H1 (cell line): Measurements from ENCODE around the gene ZFYVE27. TPM values are rescaled to one million over a fixed set of nuclear protein-coding genes. Genes with fewer than 3 reads are reported as not detected.

Experiments used
- CTCF ChIA-PET: fragments of 300-600 bp; sonication (Branson Sonifier 250); formaldehyde crosslinking; loops from one replicate; lab custom pipeline; 2021; ENCODE audit not compliant: partially characterized antibody; lab: Charles Lee
- POLR2A ChIA-PET: fragments of 300-600 bp; sonication (Branson Sonifier 250); formaldehyde crosslinking; loops from one replicate; lab custom pipeline; 2021; ENCODE audit warnings: inconsistent platforms; ENCODE audit not compliant: partially characterized antibody; lab: Charles Lee
- DNase-seq, 2 experiments: peaks; one replicate each; pipeline versions ENCODE4 v3.0.0 to v3.0.0-alpha.2; 2010 to 2022; ENCODE audit warnings: low spot score in 2 of 2, low read depth in 1 of 2, mixed read lengths in 1 of 2
- FAIRE-seq: peaks from 2 replicates; lab custom pipeline; 2011; peaks lifted over from hg19 to GRCh38; lab: Jason Lieb, UNC
- H2AFZ ChIP-seq: 2 replicates; pipeline ENCODE4 v1.8.1; 2012; ENCODE audit warnings: low read length, inconsistent platforms
- H2AK5ac ChIP-seq: 2 replicates; pipeline ENCODE4 v1.6.1; 2013; ENCODE audit warnings: low read depth, low read length
- H2BK120ac ChIP-seq: replicated peaks from 2 replicates; pipeline ENCODE3; 2013; ENCODE audit warnings: low read depth, low read length, inconsistent platforms
- H2BK12ac ChIP-seq: 2 replicates; pipeline ENCODE4 v1.6.1; 2013; ENCODE audit warnings: low read depth, low read length
- H2BK15ac ChIP-seq: 2 replicates; pipeline ENCODE4 v1.6.1; 2013; ENCODE audit warnings: low read length
- H2BK20ac ChIP-seq: 2 replicates; pipeline ENCODE4 v1.6.1; 2013; ENCODE audit warnings: low read length
- H2BK5ac ChIP-seq: 2 replicates; pipeline ENCODE4 v1.6.1; 2013; ENCODE audit warnings: low read depth, low read length
- H3K14ac ChIP-seq: 2 replicates; pipeline ENCODE4 v1.6.1; 2013; ENCODE audit warnings: inconsistent platforms; ENCODE audit not compliant: insufficient read length
- H3K18ac ChIP-seq: 2 replicates; pipeline ENCODE4 v1.6.1; 2013; ENCODE audit warnings: low read length; ENCODE audit errors: extremely low read depth
- H3K23ac ChIP-seq: 2 replicates; pipeline ENCODE4 v1.6.1; 2013; ENCODE audit warnings: inconsistent platforms; ENCODE audit not compliant: insufficient read length
- H3K23me2 ChIP-seq: 2 replicates; pipeline ENCODE4 v1.6.1; 2013; ENCODE audit warnings: low read depth, low read length
- H3K27ac ChIP-seq: 2 replicates; pipeline ENCODE4 v1.6.1; 2011; ENCODE audit warnings: low read depth, low read length, inconsistent platforms
- H3K27me3 ChIP-seq, 4 experiments: replicated peaks in 1 of 4; 1 replicate in 1 of 4; 2 replicates in 3 of 4; pipeline versions ENCODE4 v1.6.1 to v1.8.1; 2011 to 2013; ENCODE audit warnings: low read length in 3 of 4, mild to moderate bottlenecking in 3 of 4, inconsistent platforms in 2 of 4, mixed read lengths in 2 of 4, moderate library complexity in 1 of 4; ENCODE audit not compliant: control insufficient read depth in 3 of 4, insufficient read depth in 3 of 4; ENCODE audit errors: extremely low read depth in 1 of 4
- H3K36me3 ChIP-seq, 4 experiments: 2 replicates each; pipeline versions ENCODE4 v1.6.1 to v1.8.1; 2011 to 2013; ENCODE audit warnings: mild to moderate bottlenecking in 4 of 4, low read length in 3 of 4, moderate library complexity in 2 of 4, control low read depth in 1 of 4, inconsistent platforms in 1 of 4; ENCODE audit not compliant: insufficient read depth in 4 of 4, control insufficient read depth in 2 of 4
- H3K4ac ChIP-seq: replicated peaks from 2 replicates; pipeline ENCODE3; 2013; ENCODE audit warnings: low read length, low read depth, mixed read lengths, inconsistent platforms; ENCODE audit not compliant: insufficient read length
- H3K4me1 ChIP-seq, 4 experiments: replicated peaks in 1 of 4; 1 replicate in 1 of 4; 2 replicates in 3 of 4; pipeline versions ENCODE4 v1.6.1 to v1.8.1; 2011 to 2013; ENCODE audit warnings: low read length in 3 of 4, inconsistent platforms in 2 of 4, mixed read lengths in 1 of 4; ENCODE audit not compliant: insufficient read depth in 4 of 4, control insufficient read depth in 3 of 4
- H3K4me2 ChIP-seq, 2 experiments: 2 replicates each; pipeline versions ENCODE4 v1.6.1 to v1.8.1; 2011 to 2013; ENCODE audit warnings: low read depth in 2 of 2, low read length in 2 of 2, control low read depth in 1 of 2, inconsistent platforms in 1 of 2, mild to moderate bottlenecking in 1 of 2; ENCODE audit not compliant: insufficient read depth in 1 of 2
- H3K4me3 ChIP-seq, 4 experiments: fragments of 200-600, 300-600 bp in 1 of 4; sonication (generic), shearing (Covaris generic), sonication (Bioruptor Twin) in 1 of 4; 2 replicates each; pipeline versions ENCODE4 v1.5.1 to v1.8.1; 2011 to 2016; ENCODE audit warnings: low read length in 4 of 4, low read depth in 3 of 4, control low read depth in 2 of 4, inconsistent platforms in 2 of 4, mild to moderate bottlenecking in 2 of 4, mixed read lengths in 1 of 4, moderate library complexity in 1 of 4; ENCODE audit not compliant: insufficient read depth in 2 of 4; ENCODE audit errors: extremely low read depth in 1 of 4
- H3K56ac ChIP-seq: replicated peaks from 2 replicates; pipeline ENCODE3; 2013; ENCODE audit warnings: low read depth, mild to moderate bottlenecking, mixed read lengths, low read length, inconsistent platforms; ENCODE audit not compliant: insufficient read length
- H3K79me1 ChIP-seq: 2 replicates; pipeline ENCODE4 v1.6.1; 2013; ENCODE audit warnings: low read depth, low read length, control low read depth
- H3K79me2 ChIP-seq, 2 experiments: 2 replicates each; pipeline versions ENCODE4 v1.6.1 to v1.8.1; 2012 to 2013; ENCODE audit warnings: low read length in 2 of 2, mild to moderate bottlenecking in 2 of 2, inconsistent platforms in 1 of 2; ENCODE audit not compliant: insufficient read depth in 2 of 2, control insufficient read depth in 1 of 2
- H3K9ac ChIP-seq, 4 experiments: replicated peaks in 1 of 4; 1 replicate in 1 of 4; 2 replicates in 3 of 4; pipeline versions ENCODE4 v1.6.1 to v1.8.1; 2011 to 2013; ENCODE audit warnings: low read depth in 3 of 4, low read length in 3 of 4, control low read depth in 2 of 4, mild to moderate bottlenecking in 2 of 4, moderate library complexity in 2 of 4, inconsistent platforms in 1 of 4; ENCODE audit errors: extremely low read depth in 1 of 4
- H3K9me3 ChIP-seq, 2 experiments: 2 replicates each; pipeline versions ENCODE4 v1.6.1 to v1.8.1; 2012 to 2013; ENCODE audit warnings: mild to moderate bottlenecking in 2 of 2, moderate library complexity in 2 of 2, control low read depth in 1 of 2, inconsistent platforms in 1 of 2, low read depth in 1 of 2, low read length in 1 of 2, mixed read lengths in 1 of 2; ENCODE audit not compliant: insufficient read depth in 2 of 2
- H4K20me1 ChIP-seq, 2 experiments: replicated peaks in 1 of 2; 2 replicates each; pipeline versions ENCODE3 to v1.8.1; 2011 to 2013; ENCODE audit warnings: inconsistent platforms in 2 of 2, low read length in 2 of 2, mild to moderate bottlenecking in 1 of 2; ENCODE audit not compliant: insufficient read depth in 2 of 2, control insufficient read depth in 1 of 2
- H4K5ac ChIP-seq: 2 replicates; pipeline ENCODE4 v1.6.1; 2013; ENCODE audit warnings: low read length, low read depth, mixed read lengths, inconsistent platforms; ENCODE audit not compliant: insufficient read length
- H4K8ac ChIP-seq: 2 replicates; pipeline ENCODE4 v1.8.0; 2013; ENCODE audit warnings: mild to moderate bottlenecking, moderate library complexity, low read length, inconsistent platforms; ENCODE audit not compliant: insufficient read depth; ENCODE audit errors: extremely low read depth
- H4K91ac ChIP-seq: replicated peaks from 2 replicates; pipeline ENCODE3; 2013; ENCODE audit warnings: low read length, mixed read lengths, inconsistent platforms; ENCODE audit not compliant: insufficient read length
- BACH1 ChIP-seq: IDR thresholded peaks from 2 replicates; pipeline ENCODE4 v1.6.1; 2012; ENCODE audit warnings: low read length, improper control_type of control experiment
- EP300 ChIP-seq, 2 experiments: IDR thresholded peaks; 1 replicate in 1 of 2; 2 replicates in 1 of 2; pipeline ENCODE4 v1.6.1; 2011 to 2012; ENCODE audit warnings: low read depth in 2 of 2, low read length in 2 of 2, mild to moderate bottlenecking in 2 of 2, borderline replicate concordance in 1 of 2, inconsistent platforms in 1 of 2, moderate library complexity in 1 of 2
- KDM1A ChIP-seq: fragments of 200-600, 300-600 bp; sonication (generic); IDR thresholded peaks from 2 replicates; pipeline ENCODE4 v1.7.1; 2016; ENCODE audit warnings: mild to moderate bottlenecking, low read length, borderline replicate concordance
- KDM5A ChIP-seq: fragments of 200-600 bp; IDR thresholded peaks from 2 replicates; pipeline ENCODE4 v1.7.1; 2012; ENCODE audit warnings: mild to moderate bottlenecking, low read length, inconsistent platforms, mixed read lengths
- WGBS, 2 experiments: shearing (Covaris generic) in 1 of 2; methylation state at CpG; one replicate each; pipeline versions ENCODE4 v1.1.6 to v1.1.7; 2013 to 2015; ENCODE audit warnings: low lambda C conversion rate in 2 of 2, mixed read lengths in 2 of 2, inconsistent platforms in 1 of 2, low coverage in 1 of 2, missing lambda C conversion rate in 1 of 2; ENCODE audit not compliant: insufficient replicate concordance in 2 of 2, insufficient coverage in 1 of 2, insufficient read length in 1 of 2; ENCODE audit errors: extremely low coverage in 1 of 2, missing lambda C conversion rate in 1 of 2; 5-methylcytosine and 5-hydroxymethylcytosine counted together
- polyA plus RNA-seq, 7 experiments: library from polyadenylated mRNA; depleted of rRNA in 3 of 7; stranded (reverse) in 5 of 7; unstranded in 2 of 7; fragments of >200 nt in 5 of 7; fragments of 200-250 nt in 2 of 7; gene quantifications; 1 replicate in 5 of 7; 2 replicates in 1 of 7; 4 replicates in 1 of 7; pipeline versions ENCODE4 v1.2.1 to v1.2.3, GENCODE V29; 2011 to 2013; ENCODE audit warnings: missing spikeins in 2 of 7, mixed read lengths in 2 of 7
- total RNA-seq: library from RNA; stranded (reverse); fragmentation: NEBNext Ultra II Directional; extraction: Animal tissue kit (Norgen Biotek cat#: 25700); gene quantifications from 2 replicates; pipeline ENCODE4 v1.2.1, GENCODE V29; 2021

Gene ZFYVE27
- total and polyA plus RNA-seq, 2 of the 8 experiments (the other 6 are each of a cell fraction or from before 2014, with no cell fraction given), result 16.6 to 19.8 TPM

- H3K56ac ChIP-seq, result no peak overlapping the region
- no peaks in the 10 kb centered on the region for H3K23me2 ChIP-seq
- no peak overlapping the region for H4K8ac ChIP-seq
- no peak for FAIRE-seq
- H2BK5ac ChIP-seq, result no peak overlapping the region
- no peak overlapping the region for H3K4ac ChIP-seq
- POLR2A ChIA-PET, result interaction anchor here (0.7 to 4.9 kb wide), 4 partner anchors 10 to 102 kb away, joined by 3 to 30 read pairs (median 5); partner anchors contain the start of gene SFRP5
- no peak overlapping the region for H3K9ac ChIP-seq
- H3K79me1 ChIP-seq, result no peaks in the 10 kb centered on the region
- no peak overlapping the region for H3K23ac ChIP-seq
- H3K9me3 ChIP-seq, result no peaks in the 10 kb centered on the region
- H3K18ac ChIP-seq, result no peak overlapping the region
- 90% methylated on average over 5 of the region's 5 CpGs; no CpG with 5 or more reads in 1 of the 2 experiments for WGBS, 2 experiments
- no peak overlapping the region for H2BK120ac ChIP-seq
- H2BK20ac ChIP-seq, result no peak overlapping the region
- H3K4me2 ChIP-seq, result no peak overlapping the region
- no peak overlapping the region for H3K14ac ChIP-seq
- peaks cover 0 to 14% (median 7%) of the 10 kb centered on the region in 4 experiments; a peak in 6 of 7 replicates for H3K4me1 ChIP-seq
- H3K4me3 ChIP-seq, result no peak overlapping the region
- no peak overlapping the region for H2BK15ac ChIP-seq
- H2BK12ac ChIP-seq, result no peak overlapping the region
- H3K27ac ChIP-seq, result no peak overlapping the region
- no peak overlapping the region for H4K5ac ChIP-seq
- H4K20me1 ChIP-seq, result peaks cover 1 to 2% of the 10 kb centered on the region in 2 experiments
- DNase-seq, result no peak
- TF ChIP-seq BACH1, result no peak
- no peak for TF ChIP-seq EP300 (IDR thresholded peaks at IDR 0.05; ENCODE audit: borderline replicate concordance in 1 of 2, low read depth in 2 of 2, low read length in 2 of 2)
- TF ChIP-seq KDM1A, result no peak
- no peak for TF ChIP-seq KDM5A
- TF ChIP-seq, all 59 proteins: peak for 0
- H2AK5ac ChIP-seq, result no peak overlapping the region
- H2AFZ ChIP-seq, result no peak overlapping the region
- no peaks in the 10 kb centered on the region for H3K27me3 ChIP-seq
- CTCF ChIA-PET, result interaction anchor here (0.9 to 8.5 kb wide), 26 partner anchors 10 to 283 kb away, joined by 3 to 77 read pairs (median 4); partner anchors contain the start of genes GOLGA7B, SFRP5 and ZFYVE27
- H4K91ac ChIP-seq, result no peak overlapping the region
- peaks cover 3 to 17% (median 15%) of the 10 kb centered on the region in 4 experiments; a peak in 7 of 8 replicates for H3K36me3 ChIP-seq
- H3K79me2 ChIP-seq, result no peaks in the 10 kb centered on the region
These were observed 23.0 kb downstream of the ZFYVE27 start for GRCh38 chr10:97759946-97760345.
